Kidney epithelial cell (primary cell): ENCODE results near the gene PACS1. TPM values are rescaled to one million over a fixed set of nuclear protein-coding genes. Genes with fewer than 3 reads are reported as not detected.

Experiments used
- DNase-seq: peaks from one replicate; pipeline ENCODE4 v3.0.0-alpha.2; 2010; ENCODE audit warnings: low read depth
- H3K27me3 ChIP-seq: 2 replicates; pipeline ENCODE4 v1.6.0; 2011; ENCODE audit warnings: low read length; ENCODE audit not compliant: control insufficient read depth, insufficient read depth
- H3K36me3 ChIP-seq: 2 replicates; pipeline ENCODE4 v1.5.1; 2011; ENCODE audit warnings: low read length; ENCODE audit not compliant: control insufficient read depth, insufficient read depth
- H3K4me3 ChIP-seq: 2 replicates; pipeline ENCODE4 v1.5.1; 2011; ENCODE audit warnings: low read depth, mild to moderate bottlenecking, control low read depth, low read length
- total RNA-seq: library from RNA; depleted of rRNA; stranded (reverse); fragments of >200 nt; gene quantifications from 2 replicates; pipeline ENCODE4 v1.2.3, GENCODE V29; 2015
- TF ChIP-seq, protein P1 (sequence below): IDR thresholded peaks from 2 replicates; pipeline ENCODE4 v1.5.1; 2011; ENCODE audit warnings: mild to moderate bottlenecking, moderate library complexity, low read length, control low read depth, inconsistent platforms; ENCODE audit not compliant: insufficient read depth, poor library complexity, severe bottlenecking

The PACS1 gene
- total RNA-seq, 1 donor from 2014 or later, result 29.4 TPM

DNA sequence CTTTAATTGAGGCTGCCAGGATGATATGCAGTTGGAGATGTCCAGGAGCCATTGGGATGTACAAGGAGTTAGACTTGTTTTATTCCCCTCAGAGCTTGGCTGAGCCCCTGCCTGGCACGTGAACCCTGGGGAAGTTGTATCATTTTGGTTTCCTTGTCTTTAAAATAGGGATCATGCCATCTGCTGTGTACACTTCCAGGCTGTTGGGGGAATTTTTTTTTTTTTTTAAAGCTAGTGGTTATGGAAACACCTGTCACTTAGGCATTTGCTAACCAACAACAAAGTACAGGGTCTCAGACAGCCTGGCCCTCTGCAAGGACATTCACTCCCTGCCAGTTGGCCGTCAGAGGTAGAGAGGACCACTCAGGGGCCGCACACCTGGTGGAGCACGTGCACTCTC, 189.9 kb downstream of the PACS1 start:
- TF ChIP-seq, protein P1, sequence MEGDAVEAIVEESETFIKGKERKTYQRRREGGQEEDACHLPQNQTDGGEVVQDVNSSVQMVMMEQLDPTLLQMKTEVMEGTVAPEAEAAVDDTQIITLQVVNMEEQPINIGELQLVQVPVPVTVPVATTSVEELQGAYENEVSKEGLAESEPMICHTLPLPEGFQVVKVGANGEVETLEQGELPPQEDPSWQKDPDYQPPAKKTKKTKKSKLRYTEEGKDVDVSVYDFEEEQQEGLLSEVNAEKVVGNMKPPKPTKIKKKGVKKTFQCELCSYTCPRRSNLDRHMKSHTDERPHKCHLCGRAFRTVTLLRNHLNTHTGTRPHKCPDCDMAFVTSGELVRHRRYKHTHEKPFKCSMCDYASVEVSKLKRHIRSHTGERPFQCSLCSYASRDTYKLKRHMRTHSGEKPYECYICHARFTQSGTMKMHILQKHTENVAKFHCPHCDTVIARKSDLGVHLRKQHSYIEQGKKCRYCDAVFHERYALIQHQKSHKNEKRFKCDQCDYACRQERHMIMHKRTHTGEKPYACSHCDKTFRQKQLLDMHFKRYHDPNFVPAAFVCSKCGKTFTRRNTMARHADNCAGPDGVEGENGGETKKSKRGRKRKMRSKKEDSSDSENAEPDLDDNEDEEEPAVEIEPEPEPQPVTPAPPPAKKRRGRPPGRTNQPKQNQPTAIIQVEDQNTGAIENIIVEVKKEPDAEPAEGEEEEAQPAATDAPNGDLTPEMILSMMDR, result no peak
- no peak overlapping the region for H3K4me3 ChIP-seq
- H3K36me3 ChIP-seq, result peaks cover 1% of the 10 kb centered on the region
- H3K27me3 ChIP-seq, result no peaks in the 10 kb centered on the region
- no peak for DNase-seq

- Histone ChIP-seq H3K36me3 (peaks cover 1% of the 10 kb centered on the region), H3K27me3 (no peaks in the 10 kb centered on the region), H3K4me3 (no peak overlapping the region)
- TF ChIP-seq, protein P1, result no peak
- DNase-seq, result no peak
Measured at GRCh38 chr11:66261578-66261977, 191.5 kb downstream of the PACS1 start.

- no peak for DNase-seq
- Histone ChIP-seq H3K36me3 (peaks cover 1% of the 10 kb centered on the region), H3K4me3 (no peak overlapping the region), H3K27me3 (no peaks in the 10 kb centered on the region)
- TF ChIP-seq, protein P1, result no peak
Measured at GRCh38 chr11:66262191-66262590, 192.1 kb downstream of the PACS1 start.

DNA sequence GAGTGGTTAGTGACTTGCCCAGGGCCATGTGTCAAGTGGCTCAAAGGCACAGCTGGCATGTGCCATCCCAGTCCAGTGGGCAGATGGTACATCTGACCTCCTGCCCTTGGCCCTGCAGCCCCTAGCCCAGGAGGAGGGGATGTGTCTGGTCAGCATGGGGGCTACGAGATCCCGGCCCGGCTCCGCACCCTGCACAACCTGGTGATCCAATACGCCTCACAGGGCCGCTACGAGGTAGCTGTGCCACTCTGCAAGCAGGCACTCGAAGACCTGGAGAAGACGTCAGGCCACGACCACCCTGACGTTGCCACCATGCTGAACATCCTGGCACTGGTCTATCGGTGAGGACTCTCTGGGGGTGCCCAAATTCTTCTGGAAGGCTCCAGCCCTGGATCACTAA, 192.6 kb downstream of the PACS1 start:
- TF ChIP-seq, protein P1, result no peak
- Histone ChIP-seq H3K36me3 (peaks cover 1% of the 10 kb centered on the region), H3K27me3 (no peaks in the 10 kb centered on the region), H3K4me3 (no peak overlapping the region)
- no peak for DNase-seq

GRCh38 chr11:66263231-66263630, 193.2 kb downstream of the PACS1 start:
- peaks cover 1% of the 10 kb centered on the region for H3K36me3 ChIP-seq
- DNase-seq, result no peak
- H3K4me3 ChIP-seq, result no peak overlapping the region

DNA sequence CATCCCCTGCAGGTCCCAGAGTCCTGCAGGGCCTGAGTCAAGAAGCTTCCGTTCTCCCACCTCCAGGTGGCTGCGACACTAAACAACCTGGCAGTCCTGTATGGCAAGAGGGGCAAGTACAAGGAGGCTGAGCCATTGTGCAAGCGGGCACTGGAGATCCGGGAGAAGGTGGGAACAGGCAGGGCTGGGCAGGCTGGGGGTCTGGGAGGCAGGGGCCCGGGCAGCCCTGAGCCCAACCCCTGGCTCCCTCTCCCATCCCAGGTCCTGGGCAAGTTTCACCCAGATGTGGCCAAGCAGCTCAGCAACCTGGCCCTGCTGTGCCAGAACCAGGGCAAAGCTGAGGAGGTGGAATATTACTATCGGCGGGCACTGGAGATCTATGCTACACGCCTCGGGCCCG, 193.7 kb downstream of the PACS1 start:
- Histone ChIP-seq H3K4me3 (no peak overlapping the region), H3K36me3 (peaks cover 1% of the 10 kb centered on the region), H3K27me3 (no peaks in the 10 kb centered on the region)
- TF ChIP-seq, protein P1, result no peak
- no peak for DNase-seq

More at GRCh38 chr11:66263231-66263630, 193.2 kb downstream of the PACS1 start:
- TF ChIP-seq, protein P1, result no peak
- H3K27me3 ChIP-seq, result no peaks in the 10 kb centered on the region
